Esophagus squamous epithelium (tissue), 5 donors: ENCODE measurements around the gene PTGDS. TPM values are rescaled to one million over a fixed set of nuclear protein-coding genes. Genes with fewer than 3 reads are reported as not detected.

Experiments used
- DNase-seq: peaks from one replicate; lab custom pipeline; 2025; lab: John Stamatoyannopoulos, UW
- H3K27ac ChIP-seq, 4 donors: fragments of 200-600 bp; sonication (generic); one replicate each; pipeline ENCODE4 v1.5.1; 2016 to 2019; ENCODE audit warnings: mild to moderate bottlenecking in 1 of 4
- H3K27me3 ChIP-seq, 4 donors: fragments of 200-600 bp; sonication (generic); 1 replicate in 3 of 4; 2 replicates in 1 of 4; pipeline versions ENCODE4 v1.5.1 to v1.6.0; 2017 to 2021; ENCODE audit warnings: antibody characterized with exemption in 1 of 4
- H3K36me3 ChIP-seq, 3 donors: fragments of 200-600 bp; sonication (generic); one replicate each; pipeline ENCODE4 v1.5.1; 2016 to 2019
- H3K4me1 ChIP-seq, 3 donors: fragments of 200-600 bp; sonication (generic); one replicate each; pipeline ENCODE4 v1.5.1; 2017 to 2019
- H3K4me3 ChIP-seq, 4 donors: fragments of 200-600 bp; sonication (generic); 1 replicate in 3 of 4; 2 replicates in 1 of 4; pipeline ENCODE4 v1.5.1; 2016 to 2019; ENCODE audit warnings: mild to moderate bottlenecking in 2 of 4, moderate library complexity in 1 of 4
- H3K9me3 ChIP-seq, 3 donors: fragments of 200-600 bp; sonication (generic); one replicate each; pipeline ENCODE4 v1.5.1; 2016 to 2019
- POLR2A ChIP-seq, 4 donors: fragments of 450-650 bp; IDR thresholded peaks; one replicate each; pipeline ENCODE4 v1.6.1; 2017; ENCODE audit warnings: antibody characterized with exemption in 4 of 4, mild to moderate bottlenecking in 4 of 4, moderate library complexity in 3 of 4
- WGBS, 2 donors: methylation state at CpG; one replicate each; pipeline ENCODE4 v1.1.5; 2018; 5-methylcytosine and 5-hydroxymethylcytosine counted together
- intact Hi-C: fragments of 100-400 bp; cut with DNase I; formaldehyde crosslinking; loops from one replicate; pipeline ENCODE4 v1.15.0; 2022
- total RNA-seq, 4 donors: library from RNA; depleted of rRNA; stranded (reverse); fragments of >200 nt; gene quantifications; one replicate each; pipeline ENCODE4 v1.1.0, GENCODE V29; 2016
- TF ChIP-seq, protein P1 (sequence below), 6 experiments: fragments of 450-650 bp in 4 of 6; fragments of 200-600 bp in 2 of 6; sonication (generic) in 2 of 6; IDR thresholded peaks; one replicate each; pipeline ENCODE4 v1.5.1; 2016 to 2019; ENCODE audit warnings: antibody characterized with exemption in 6 of 6, mild to moderate bottlenecking in 4 of 6, moderate library complexity in 4 of 6
- donor health status: DM: yes; HTN: yes; CAD: no.

Gene PTGDS
- total RNA-seq, 4 donors from 2014 or later = 1.7 to 208 (median 4.8) TPM

GRCh38 chr9:136939996-136940525 is 37.2 kb upstream of the PTGDS start:
- TF ChIP-seq POLR2A (IDR thresholded peaks at IDR 0.05) = no peak
- TF ChIP-seq, protein P1, sequence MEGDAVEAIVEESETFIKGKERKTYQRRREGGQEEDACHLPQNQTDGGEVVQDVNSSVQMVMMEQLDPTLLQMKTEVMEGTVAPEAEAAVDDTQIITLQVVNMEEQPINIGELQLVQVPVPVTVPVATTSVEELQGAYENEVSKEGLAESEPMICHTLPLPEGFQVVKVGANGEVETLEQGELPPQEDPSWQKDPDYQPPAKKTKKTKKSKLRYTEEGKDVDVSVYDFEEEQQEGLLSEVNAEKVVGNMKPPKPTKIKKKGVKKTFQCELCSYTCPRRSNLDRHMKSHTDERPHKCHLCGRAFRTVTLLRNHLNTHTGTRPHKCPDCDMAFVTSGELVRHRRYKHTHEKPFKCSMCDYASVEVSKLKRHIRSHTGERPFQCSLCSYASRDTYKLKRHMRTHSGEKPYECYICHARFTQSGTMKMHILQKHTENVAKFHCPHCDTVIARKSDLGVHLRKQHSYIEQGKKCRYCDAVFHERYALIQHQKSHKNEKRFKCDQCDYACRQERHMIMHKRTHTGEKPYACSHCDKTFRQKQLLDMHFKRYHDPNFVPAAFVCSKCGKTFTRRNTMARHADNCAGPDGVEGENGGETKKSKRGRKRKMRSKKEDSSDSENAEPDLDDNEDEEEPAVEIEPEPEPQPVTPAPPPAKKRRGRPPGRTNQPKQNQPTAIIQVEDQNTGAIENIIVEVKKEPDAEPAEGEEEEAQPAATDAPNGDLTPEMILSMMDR (IDR thresholded peaks at IDR 0.05) = no peak
- Histone ChIP-seq H3K9me3 (no peaks in the 10 kb centered on the region), H3K27ac (no peak overlapping the region), H3K4me1 (peaks cover 15 to 28% (median 15%) of the 10 kb centered on the region in 3 donors), H3K27me3 (no peaks in the 10 kb centered on the region), H3K36me3 (peaks cover 24 to 60% (median 31%) of the 10 kb centered on the region in 3 donors), H3K4me3 (no peak overlapping the region)
- intact Hi-C loops = loop anchor here (5.0 to 10.0 kb wide), 2 partner anchors 85 to 87 kb away; partner anchors contain the start of genes ABCA2 and MAMDC4
- 49% methylated on average over 8 of the region's 16 CpGs; no CpG with 5 or more reads in 1 of the 2 donors for WGBS, 2 donors
- no peak for DNase-seq

DNA sequence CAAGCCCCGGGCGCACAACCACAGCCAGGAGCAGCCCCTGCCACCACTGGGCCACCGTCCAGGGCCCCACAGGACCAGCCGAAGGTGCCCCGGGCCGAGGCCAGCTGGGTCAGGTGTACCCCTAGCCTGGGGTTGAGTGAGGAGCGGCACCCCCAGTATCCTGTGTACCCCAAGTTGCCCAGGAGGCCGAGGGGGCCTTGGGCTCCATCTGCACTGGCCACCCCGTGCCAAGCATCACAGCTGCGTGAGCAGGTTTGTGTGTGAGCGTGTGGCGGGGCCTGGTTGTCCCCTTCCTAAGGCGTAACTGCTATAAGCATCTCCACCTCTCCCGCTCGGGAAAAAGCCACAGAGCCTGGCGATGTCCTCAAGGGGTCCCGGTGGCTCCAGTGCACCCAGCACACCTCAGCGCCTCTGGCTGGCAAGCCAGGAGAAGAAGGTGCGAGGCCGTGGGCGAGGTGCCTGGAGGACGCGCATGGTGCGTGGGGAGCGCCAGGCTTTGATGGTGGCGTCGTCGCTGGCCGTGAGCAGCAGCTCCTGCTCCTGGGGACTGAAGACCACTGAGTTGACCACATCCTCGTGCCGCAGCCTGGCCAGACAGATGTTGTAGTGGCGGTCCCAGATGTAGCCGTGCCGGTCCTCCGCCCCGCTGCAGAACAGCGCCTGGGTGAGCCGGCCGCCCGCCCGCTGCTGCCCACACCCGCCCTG is 36.6 kb upstream of the PTGDS start:
- peaks cover 15 to 32% (median 16%) of the 10 kb centered on the region in 3 donors for H3K4me1 ChIP-seq
- H3K36me3 ChIP-seq = peaks cover 24 to 60% (median 31%) of the 10 kb centered on the region in 3 donors
- H3K9me3 ChIP-seq = no peaks in the 10 kb centered on the region
- intact Hi-C loops = loop anchor here (5.0 to 10.0 kb wide), 2 partner anchors 86 to 87 kb away; partner anchors contain the start of genes ABCA2 and MAMDC4
- H3K27me3 ChIP-seq = no peaks in the 10 kb centered on the region
- no peak overlapping the region for H3K4me3 ChIP-seq
- no peak for DNase-seq
- TF ChIP-seq, protein P1 (IDR thresholded peaks at IDR 0.05) = no peak
- WGBS, 2 donors = 86 to 97% methylated on average over 8 to 9 of the region's 42 CpGs
- no peak overlapping the region for H3K27ac ChIP-seq

DNA sequence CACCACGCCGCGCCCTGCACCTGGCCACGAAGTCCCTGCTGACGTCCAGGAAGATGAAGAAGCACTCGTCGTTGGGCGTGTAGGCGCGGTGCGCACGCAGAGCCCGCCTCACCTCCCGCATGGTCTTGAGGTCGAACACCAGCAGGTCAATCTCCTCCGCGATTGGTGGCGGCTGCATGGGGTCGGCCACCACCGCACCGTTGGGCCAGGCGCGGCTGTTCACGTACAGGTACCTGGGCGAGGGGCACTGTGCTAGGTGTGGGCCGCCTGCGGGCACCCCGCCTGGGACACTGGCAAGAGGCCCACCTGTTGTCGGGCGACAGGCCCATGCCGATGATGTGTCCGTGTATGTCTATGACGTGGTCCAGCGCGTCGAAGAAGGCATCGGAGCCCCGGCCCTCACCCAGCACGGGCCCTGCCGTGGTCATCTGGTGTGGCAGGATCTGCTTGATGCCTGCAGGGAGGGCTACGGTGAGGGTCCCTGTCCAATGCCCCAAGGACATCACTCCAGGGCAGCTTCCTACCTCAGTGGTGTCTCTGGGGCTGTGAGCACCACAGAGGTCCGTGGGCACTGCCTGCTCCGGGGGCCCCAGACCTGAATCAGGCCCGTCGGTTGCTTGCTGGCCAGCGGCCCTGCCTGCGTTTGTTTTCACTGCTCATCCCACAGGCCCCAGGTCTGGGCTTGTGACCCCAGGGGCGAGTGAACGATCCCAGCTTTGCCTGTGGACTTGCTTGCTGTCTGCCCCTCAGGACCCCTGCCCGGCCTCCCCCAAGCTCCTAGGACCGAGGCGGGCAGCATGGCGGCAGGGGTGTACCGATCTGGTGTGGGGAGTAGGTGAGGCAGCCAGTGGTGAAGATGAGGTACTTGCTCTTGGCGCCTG is 35.8 kb upstream of the PTGDS start:
- H3K4me1 ChIP-seq = peaks cover 15 to 32% (median 16%) of the 10 kb centered on the region in 3 donors
- intact Hi-C loops = loop anchor here (5.0 to 10.0 kb wide), 2 partner anchors 86 to 87 kb away; partner anchors contain the start of genes ABCA2 and MAMDC4
- WGBS, 2 donors = 81 to 100% methylated on average over 3 to 5 of the region's 55 CpGs
- no peak overlapping the region for H3K27ac ChIP-seq
- no peaks in the 10 kb centered on the region for H3K9me3 ChIP-seq
- H3K27me3 ChIP-seq = no peaks in the 10 kb centered on the region
- no peak for DNase-seq
- H3K36me3 ChIP-seq = peaks cover 24 to 60% (median 31%) of the 10 kb centered on the region in 3 donors
- TF ChIP-seq, protein P1 (IDR thresholded peaks at IDR 0.05) = no peak
- TF ChIP-seq POLR2A (IDR thresholded peaks at IDR 0.05) = no peak
- no peak overlapping the region for H3K4me3 ChIP-seq

DNA sequence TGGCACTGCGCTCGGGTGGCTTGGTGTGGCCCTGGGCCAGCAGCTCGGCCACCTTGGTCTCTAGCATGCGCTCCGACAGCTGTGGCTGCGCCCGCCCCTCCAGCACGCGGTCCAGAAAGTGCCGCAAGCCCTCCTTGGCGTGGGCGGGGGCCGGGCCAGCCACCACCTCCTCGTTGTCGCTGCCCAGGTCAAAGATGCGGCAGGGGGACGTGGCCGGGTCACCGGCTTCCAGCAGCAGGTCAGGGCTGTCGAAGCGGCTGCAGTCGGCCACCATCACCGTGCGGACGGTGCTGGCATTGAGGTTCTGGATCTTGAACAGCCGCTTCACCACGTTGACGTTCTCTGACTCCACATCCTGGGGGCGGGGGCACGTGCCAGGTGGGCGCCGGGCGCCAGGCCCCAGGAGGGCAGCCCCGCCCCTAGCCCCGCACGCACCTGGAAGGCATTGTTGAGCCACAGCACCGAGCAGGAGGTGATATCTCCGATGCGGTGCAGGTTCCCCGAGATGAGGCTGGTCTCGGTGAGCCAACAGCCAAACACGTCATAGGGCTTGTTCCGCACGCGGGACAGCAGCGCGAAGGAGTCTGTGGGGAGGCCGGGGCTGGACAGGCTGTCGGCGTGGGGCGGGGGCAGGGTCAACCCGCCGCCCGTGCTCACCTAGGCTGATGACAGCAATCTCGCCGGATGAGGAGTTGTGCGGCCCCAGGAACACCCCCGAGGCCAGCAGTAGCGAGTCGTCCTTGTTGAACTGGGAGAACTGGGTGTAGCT is 35.0 kb upstream of the PTGDS start:
- intact Hi-C loops = loop anchor here (5.0 to 10.0 kb wide), 2 partner anchors 85 to 87 kb away; partner anchors contain the start of genes ABCA2 and MAMDC4
- Histone ChIP-seq H3K27me3 (no peaks in the 10 kb centered on the region), H3K36me3 (peaks cover 24 to 58% (median 31%) of the 10 kb centered on the region in 3 donors), H3K4me3 (peak overlapping the region in 1 of 4 donors; percentile 94), H3K27ac (no peak overlapping the region), H3K4me1 (peaks cover 15 to 38% (median 16%) of the 10 kb centered on the region in 3 donors), H3K9me3 (no peaks in the 10 kb centered on the region)
- TF ChIP-seq POLR2A (IDR thresholded peaks at IDR 0.05) = no peak
- TF ChIP-seq, protein P1 (IDR thresholded peaks at IDR 0.05) = no peak
- no peak for DNase-seq
- 83 to 84% methylated on average over 6 to 8 of the region's 60 CpGs for WGBS, 2 donors
